Lower leg skin (tissue), 4 donors: ENCODE measurements around the gene CAB39. TPM values are rescaled to one million over a fixed set of nuclear protein-coding genes. Genes with fewer than 3 reads are reported as not detected.

Experiments
- DNase-seq, 2 donors: peaks; one replicate each; pipeline ENCODE4 v3.0.0-alpha.2; 2019; ENCODE audit warnings: low spot score in 2 of 2
- H3K4me3 ChIP-seq: fragments of 200-600 bp; sonication (generic); 2 replicates; pipeline ENCODE4 v1.5.1; 2017; ENCODE audit warnings: mild to moderate bottlenecking, low read depth; ENCODE audit not compliant: poor library complexity, severe bottlenecking
- CTCF ChIP-seq, 3 donors: fragments of 450-650 bp; IDR thresholded peaks; one replicate each; pipeline ENCODE4 v1.5.1; 2016; ENCODE audit warnings: antibody characterized with exemption in 3 of 3, mild to moderate bottlenecking in 3 of 3, moderate library complexity in 2 of 3
- POLR2A ChIP-seq, 2 donors: fragments of 450-650 bp; IDR thresholded peaks; one replicate each; pipeline ENCODE4 v1.6.1; 2016 to 2017; ENCODE audit warnings: antibody characterized with exemption in 2 of 2, mild to moderate bottlenecking in 1 of 2, moderate library complexity in 1 of 2
- WGBS, 2 donors: methylation state at CpG; one replicate each; pipeline ENCODE4 v1.1.5; 2018; 5-methylcytosine and 5-hydroxymethylcytosine counted together
- intact Hi-C: fragments of 100-400 bp; cut with DNase I; formaldehyde crosslinking; loops from one replicate; pipeline ENCODE4 v1.15.0; 2023; ENCODE audit warnings: low total_unique reads
- total RNA-seq, 4 donors: library from RNA; depleted of rRNA; stranded (reverse); fragments of >200 nt; gene quantifications; one replicate each; pipeline ENCODE4 v1.1.0, GENCODE V29; 2016

The CAB39 gene
- total RNA-seq, 4 donors from 2014 or later: 65.5 to 74.7 (median 70.4) TPM

DNA sequence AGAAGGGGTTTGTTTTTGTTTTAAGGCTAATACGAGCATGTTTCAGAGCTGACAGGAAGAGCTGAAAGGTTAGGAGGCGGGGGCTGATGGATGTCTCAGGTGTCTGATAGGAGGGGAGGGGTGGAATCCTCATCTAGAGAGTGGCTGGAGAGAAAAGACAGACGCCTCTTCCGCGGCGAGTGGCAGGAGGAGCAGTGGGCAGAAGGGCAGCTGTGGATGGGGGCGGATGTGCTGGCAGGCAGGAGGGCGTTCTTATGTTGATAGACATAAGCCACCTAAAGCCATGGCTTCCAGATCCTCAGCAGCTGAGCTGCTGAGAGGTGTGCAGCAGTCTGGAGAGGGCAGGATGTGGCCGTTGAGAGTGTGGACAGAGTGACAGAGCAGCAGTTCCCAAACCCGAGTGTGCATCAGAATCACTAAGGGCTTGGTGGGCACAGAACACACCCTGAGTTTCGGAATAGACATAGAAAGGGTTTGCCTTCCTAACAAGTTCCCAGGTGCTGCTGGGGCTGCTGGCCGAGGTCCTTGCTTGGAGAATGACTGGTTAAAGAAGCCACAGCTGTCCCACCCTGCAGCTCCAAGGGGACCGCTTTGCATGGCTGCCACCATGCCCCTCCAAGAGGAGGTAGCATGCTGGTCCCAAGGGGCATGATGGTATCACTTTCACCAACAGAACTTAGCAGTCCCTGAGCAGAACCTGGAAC is 149.1 kb downstream of the CAB39 start:
- no peak for DNase-seq
- TF ChIP-seq CTCF (IDR thresholded peaks at IDR 0.05) (no peak), POLR2A (IDR thresholded peaks at IDR 0.05) (no peak)
- intact Hi-C loops: no loop called here
- 42 to 52% methylated on average over 12 to 13 of the region's 13 CpGs for WGBS, 2 donors
- no peak overlapping the region for H3K4me3 ChIP-seq

GRCh38 chr2:230862292-230862691 is 149.7 kb downstream of the CAB39 start:
- no peak for DNase-seq
- no peak overlapping the region for H3K4me3 ChIP-seq
- whole genome bisulfite sequencing, 2 donors: 86% methylated on average over 5 of the region's 5 CpGs
- intact Hi-C loops: no loop called here
- no peak for TF ChIP-seq CTCF (IDR thresholded peaks at IDR 0.05)
- no peak for TF ChIP-seq POLR2A (IDR thresholded peaks at IDR 0.05)

- intact Hi-C loops: no loop called here
- DNase-seq: no peak
- no peak for TF ChIP-seq POLR2A (IDR thresholded peaks at IDR 0.05)
- no peak for TF ChIP-seq CTCF (IDR thresholded peaks at IDR 0.05)
- H3K4me3 ChIP-seq: no peak overlapping the region
- WGBS, 2 donors: 70 to 74% methylated on average over 7 to 8 of the region's 8 CpGs
Observed at GRCh38 chr2:230863031-230863430, 150.4 kb downstream of the CAB39 start.

- DNase-seq: no peak
- TF ChIP-seq POLR2A (IDR thresholded peaks at IDR 0.05): no peak
- TF ChIP-seq CTCF (IDR thresholded peaks at IDR 0.05): no peak
- H3K4me3 ChIP-seq: no peak overlapping the region
- intact Hi-C loops: no loop called here
- WGBS, 2 donors: 67% methylated on average over 11 to 13 of the region's 13 CpGs
Observed at GRCh38 chr2:230863442-230864121, 150.9 kb downstream of the CAB39 start.

- H3K4me3 ChIP-seq: no peak overlapping the region
- intact Hi-C loops: no loop called here
- DNase-seq: no peak
- no peak for TF ChIP-seq CTCF (IDR thresholded peaks at IDR 0.05)
- no peak for TF ChIP-seq POLR2A (IDR thresholded peaks at IDR 0.05)
- WGBS, 2 donors: 37 to 40% methylated on average over 18 of the region's 18 CpGs
Observed at GRCh38 chr2:230864122-230864604, 151.5 kb downstream of the CAB39 start.
